Hepatic stellate cell (primary cell): Measurements from ENCODE around the gene KIF1A.
"Not testable (repeated sequence)": the region's sequence is repeated elsewhere in the genome, so short reads cannot be mapped to it uniquely, and the experiment has no call there.

Experiments
- DNase-seq: peaks from one replicate; pipeline ENCODE4 v3.0.0; 2011; ENCODE audit warnings: low spot score

The KIF1A gene

GRCh38 chr2:240685771-240686371, 134.1 kb downstream of the KIF1A start:
- no peak for DNase-seq

DNA sequence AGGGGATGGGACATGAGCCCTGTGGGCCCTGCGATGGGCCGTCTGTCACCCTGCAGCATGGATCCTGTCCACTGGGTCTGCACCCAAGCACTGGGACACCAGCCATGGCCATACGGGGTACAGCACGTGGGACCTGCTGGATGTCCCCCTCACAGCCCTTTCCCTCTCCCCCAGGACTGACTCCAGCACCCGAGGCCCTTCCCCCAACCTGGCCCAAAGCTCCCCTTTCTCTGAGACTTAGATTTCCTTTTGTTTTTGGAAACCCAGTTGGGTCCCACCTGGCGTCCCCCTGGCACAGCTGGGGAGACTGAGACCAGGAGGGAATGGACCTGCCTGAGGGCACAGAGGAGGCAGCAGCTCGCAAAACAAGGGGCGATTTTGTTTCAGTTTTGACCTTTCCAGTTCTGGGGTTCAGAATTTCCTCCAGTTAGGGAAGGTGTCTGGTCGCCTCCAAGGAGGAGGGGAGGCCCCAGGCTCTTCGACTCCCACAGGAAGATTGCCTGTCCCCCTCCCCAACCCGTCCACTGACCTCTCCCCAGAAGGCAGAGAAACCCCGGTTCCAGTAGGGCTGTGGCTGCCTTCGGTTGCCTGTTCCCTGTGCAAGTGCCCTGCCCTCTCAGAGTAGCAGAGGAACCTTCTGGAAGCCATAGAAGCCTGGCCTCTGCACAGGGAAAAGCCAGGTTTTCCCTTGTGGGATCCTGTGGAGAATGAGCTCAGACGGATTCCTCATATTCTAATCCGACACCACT, 135.9 kb downstream of the KIF1A start:
- DNase-seq = not testable (repeated sequence)

GRCh38 chr2:240683329-240683979, 136.6 kb downstream of the KIF1A start:
- DNase-seq = not testable (repeated sequence)

- not testable (repeated sequence) for DNase-seq
Measured at GRCh38 chr2:240682431-240683224, 137.4 kb downstream of the KIF1A start, which contains the start of gene AQP12B. AQP12B (minus strand) TSS chr2:240682885; CDS start chr2:240682837, 48 bp downstream.

GRCh38 chr2:240680185-240680584, 139.8 kb downstream of the KIF1A start:
- DNase-seq = not testable (repeated sequence)

DNA sequence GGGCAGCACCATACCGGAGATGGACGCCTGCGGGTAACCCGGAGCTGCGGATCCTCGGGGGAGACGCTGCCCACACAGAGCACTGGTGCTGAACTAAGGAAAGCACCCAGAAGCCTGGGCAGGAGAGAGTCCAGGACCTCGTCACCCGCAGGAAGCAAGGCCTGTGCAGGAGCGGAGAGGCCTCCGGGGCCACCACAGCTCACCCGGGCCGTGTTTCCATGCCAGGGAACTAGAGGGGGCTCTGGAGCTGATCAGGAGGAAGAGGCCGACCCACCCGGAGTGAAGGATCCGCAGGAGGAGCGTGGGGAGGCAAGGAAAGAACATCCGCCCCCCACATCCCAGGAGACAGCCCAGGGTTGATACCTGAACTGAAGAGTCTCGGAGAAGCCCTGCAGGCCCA, 141.1 kb downstream of the KIF1A start:
- DNase-seq = not testable (repeated sequence)

DNA sequence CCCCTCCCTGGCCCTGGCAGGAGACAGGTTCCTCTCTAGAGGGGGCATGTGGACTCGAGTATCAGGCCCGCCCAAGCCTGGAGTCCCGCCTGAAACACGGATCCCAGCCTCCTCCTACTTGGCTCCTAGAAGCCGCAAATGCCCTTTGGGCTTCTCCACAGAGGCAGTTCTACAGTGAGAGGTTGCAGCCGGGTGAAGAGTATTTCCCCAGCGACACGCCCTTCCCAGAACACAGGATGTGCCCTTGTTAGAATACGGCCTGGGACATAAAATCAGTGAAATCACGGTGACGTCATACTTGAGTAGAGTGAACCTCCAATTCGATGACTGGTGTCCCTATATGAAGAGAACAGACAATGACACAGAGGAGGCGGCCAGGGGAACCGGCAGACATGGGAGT, 142.0 kb downstream of the KIF1A start:
- DNase-seq = not testable (repeated sequence)

- DNase-seq = not testable (repeated sequence)
Measured at GRCh38 chr2:240675345-240675744, 144.7 kb downstream of the KIF1A start.

DNA sequence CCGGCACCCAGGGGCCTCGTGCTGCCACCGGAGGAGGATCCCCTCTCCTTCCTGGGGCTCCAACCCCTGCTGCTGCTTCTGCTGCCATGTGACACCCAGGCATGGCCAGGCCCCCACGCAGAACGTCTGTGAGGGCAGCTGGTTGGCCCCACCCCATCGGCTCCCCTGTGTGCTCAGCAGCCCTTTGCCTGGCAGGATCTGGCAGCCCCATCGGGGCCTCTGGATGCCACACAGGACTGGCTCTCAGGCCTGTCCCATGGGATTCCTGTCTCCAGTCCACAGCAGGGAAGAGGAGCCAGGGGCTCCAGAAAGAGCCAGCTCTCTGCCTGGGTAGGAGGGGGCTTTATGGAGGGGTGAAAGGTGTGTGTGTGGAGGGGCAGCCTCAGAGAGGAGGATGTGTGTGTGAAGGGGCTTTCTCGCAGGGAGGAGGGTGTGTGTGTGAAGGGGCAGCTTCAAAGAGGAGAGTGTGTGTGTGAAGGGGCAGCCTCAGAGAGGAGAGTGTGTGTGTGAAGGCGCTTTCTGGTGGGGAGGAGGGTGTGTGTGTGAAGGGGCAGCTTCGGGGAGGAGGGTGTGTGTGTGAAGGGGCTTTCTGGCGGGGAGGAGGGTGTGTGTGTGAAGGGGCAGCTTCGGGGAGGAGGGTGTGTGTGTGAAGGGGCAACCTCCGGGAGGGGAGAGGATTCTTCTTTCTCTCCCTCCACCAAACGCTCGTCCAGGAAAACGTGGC, 145.4 kb downstream of the KIF1A start:
- DNase-seq = not testable (repeated sequence)

- no peak for DNase-seq
Measured at GRCh38 chr2:240672701-240673190, 147.3 kb downstream of the KIF1A start.

- DNase-seq = no peak
Measured at GRCh38 chr2:240672076-240672700, 147.8 kb downstream of the KIF1A start.

GRCh38 chr2:240670950-240671349, 149.1 kb downstream of the KIF1A start:
- DNase-seq = no peak

GRCh38 chr2:240670402-240670801, 149.6 kb downstream of the KIF1A start:
- DNase-seq = no peak

- DNase-seq = no peak
Measured at GRCh38 chr2:240664622-240665021, 155.4 kb downstream of the KIF1A start.
